ENCODE data around the gene FARS2.
A peak's percentile ranks its signal among the peaks of the same experiment; 100 is the strongest.

The FARS2 gene

DNA sequence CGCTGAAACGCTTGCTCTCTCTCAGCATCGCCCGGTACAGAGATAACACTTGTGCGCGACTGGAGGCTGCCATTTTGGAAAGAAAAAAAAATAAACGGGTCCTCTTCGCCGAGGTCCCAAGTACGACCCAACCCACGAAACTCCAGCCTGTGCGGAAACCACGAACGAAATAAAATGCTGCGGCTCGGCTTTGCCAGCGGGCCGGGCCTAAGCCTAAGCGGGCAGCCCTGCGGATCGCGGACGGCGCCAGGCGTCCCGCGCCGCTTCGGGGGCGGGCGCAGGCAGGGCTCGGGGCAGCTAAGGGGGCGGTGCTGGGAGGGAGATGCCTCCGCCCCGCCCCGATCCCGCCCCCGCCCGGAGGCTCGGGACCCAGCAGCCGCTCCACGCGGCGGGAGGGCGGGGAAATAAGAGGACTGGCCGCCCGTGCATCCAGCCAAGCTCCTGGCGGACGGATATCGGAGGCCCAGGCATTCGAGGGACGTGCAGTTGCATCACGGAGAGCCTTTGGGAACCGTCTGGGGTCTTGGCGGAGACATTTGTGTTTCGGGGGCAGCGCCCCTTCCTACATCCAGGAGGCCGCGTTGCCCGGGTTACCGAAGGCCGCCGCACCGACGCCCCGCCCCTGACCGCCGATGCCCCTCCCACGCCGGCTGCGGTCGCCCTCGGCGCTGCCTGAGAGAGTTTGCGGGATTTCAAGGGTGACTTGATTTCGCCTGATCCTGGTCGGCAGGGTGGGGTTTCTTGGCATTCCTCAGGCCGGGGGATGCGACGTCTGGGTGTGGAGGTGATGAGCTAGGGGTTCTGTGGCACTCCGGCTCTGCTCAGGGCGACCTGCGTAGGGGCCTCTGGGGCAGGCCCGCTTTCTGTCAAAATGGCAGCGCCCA lies at the start of gene FARS2, which contains the start of gene LYRM4:
TSS of gene FARS2 (plus strand) at position 853 of the 884 bp plus-strand sequence.
TSS of gene LYRM4 (minus strand) at position 290 of the 884 bp plus-strand sequence. CDS start at position 73, 217 bp downstream.
- TF ChIP-seq, protein P1, sequence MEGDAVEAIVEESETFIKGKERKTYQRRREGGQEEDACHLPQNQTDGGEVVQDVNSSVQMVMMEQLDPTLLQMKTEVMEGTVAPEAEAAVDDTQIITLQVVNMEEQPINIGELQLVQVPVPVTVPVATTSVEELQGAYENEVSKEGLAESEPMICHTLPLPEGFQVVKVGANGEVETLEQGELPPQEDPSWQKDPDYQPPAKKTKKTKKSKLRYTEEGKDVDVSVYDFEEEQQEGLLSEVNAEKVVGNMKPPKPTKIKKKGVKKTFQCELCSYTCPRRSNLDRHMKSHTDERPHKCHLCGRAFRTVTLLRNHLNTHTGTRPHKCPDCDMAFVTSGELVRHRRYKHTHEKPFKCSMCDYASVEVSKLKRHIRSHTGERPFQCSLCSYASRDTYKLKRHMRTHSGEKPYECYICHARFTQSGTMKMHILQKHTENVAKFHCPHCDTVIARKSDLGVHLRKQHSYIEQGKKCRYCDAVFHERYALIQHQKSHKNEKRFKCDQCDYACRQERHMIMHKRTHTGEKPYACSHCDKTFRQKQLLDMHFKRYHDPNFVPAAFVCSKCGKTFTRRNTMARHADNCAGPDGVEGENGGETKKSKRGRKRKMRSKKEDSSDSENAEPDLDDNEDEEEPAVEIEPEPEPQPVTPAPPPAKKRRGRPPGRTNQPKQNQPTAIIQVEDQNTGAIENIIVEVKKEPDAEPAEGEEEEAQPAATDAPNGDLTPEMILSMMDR (conservative IDR thresholded peaks at IDR 0.05; ENCODE audit: low read depth, low read length), result peak; percentile 38
- peak within 1 kb of the TSS; percentile 96 for H3K4me3 ChIP-seq (ENCODE audit: low read depth, low read length)
- DNase-seq (ENCODE audit: low read depth), result peak; percentile 88

DNA sequence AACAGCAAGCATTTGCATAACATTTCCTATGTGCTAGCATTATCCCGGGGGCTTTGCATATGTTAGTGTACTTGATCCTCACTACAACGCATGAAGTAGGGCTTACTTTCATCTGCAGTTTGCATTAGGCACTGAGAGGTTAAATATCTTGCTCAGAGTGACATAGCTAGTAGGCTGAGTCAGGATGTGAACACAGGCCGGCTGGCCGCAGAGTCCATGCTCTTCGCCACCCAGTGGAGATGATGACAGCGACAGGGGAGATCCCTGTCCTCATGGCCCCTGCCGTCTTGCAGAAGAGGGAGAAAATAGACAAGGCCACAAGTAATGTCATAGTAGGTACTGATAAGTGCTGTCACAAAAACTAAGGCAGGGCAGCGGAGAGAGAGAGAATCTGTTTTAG lies 47.5 kb upstream of the FARS2 start:
- DNase-seq (ENCODE audit: low read depth), result peak; percentile 81
- H3K4me3 ChIP-seq (ENCODE audit: low read depth, low read length), result no peak overlapping the region
- TF ChIP-seq, protein P1 (conservative IDR thresholded peaks at IDR 0.05; ENCODE audit: low read depth, low read length), result peak; percentile 63

DNA sequence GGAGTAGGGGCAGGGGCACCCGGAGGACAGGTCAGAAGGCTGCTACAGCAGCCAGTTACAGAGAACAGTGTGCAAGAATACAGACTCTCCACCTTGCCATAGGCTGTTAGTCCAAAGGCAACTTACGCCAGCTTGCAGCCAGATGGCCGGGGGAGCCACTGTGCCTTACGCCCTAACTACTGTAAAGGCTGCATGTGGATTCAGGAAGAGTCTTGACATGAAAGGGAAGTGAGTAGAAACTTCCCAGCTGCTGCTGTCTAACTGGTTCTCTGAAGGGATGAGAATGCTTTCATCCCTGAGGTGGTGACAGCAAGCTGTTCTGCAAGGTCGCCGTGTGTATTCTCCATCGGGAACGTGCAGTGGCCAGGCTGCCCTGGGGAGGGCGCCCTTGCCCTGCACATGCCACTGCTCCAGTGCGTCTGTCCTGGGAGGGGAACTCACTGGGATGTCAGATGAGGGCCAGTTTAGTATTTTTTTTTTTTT lies 46.7 kb upstream of the FARS2 start:
- H3K4me3 ChIP-seq (ENCODE audit: low read depth, low read length), result no peak overlapping the region
- peak; percentile 93 for DNase-seq (ENCODE audit: low read depth)
- TF ChIP-seq, protein P1 (conservative IDR thresholded peaks at IDR 0.05; ENCODE audit: low read depth, low read length), result peak; percentile 93

DNA sequence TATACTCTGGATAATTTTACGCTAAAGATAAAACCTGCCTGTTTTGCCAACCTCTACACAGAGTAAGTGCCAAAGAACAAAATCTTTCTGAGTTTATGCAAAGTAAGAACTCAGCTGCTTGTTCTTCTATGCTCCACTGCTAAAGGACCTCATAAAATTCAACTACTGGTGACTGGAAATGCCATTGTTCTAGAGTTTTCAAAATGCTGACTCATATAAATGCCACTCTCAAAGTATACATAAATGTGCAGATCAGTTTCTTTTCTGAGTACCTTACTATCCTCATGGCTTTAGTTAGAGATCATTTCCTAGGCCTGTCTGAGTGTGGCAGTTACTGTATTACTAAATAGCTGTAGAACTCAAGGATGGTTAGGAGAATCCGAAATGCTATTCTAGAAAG lies 46.2 kb upstream of the FARS2 start:
- TF ChIP-seq, protein P1 (conservative IDR thresholded peaks at IDR 0.05; ENCODE audit: low read depth, low read length), result no peak
- no peak for DNase-seq (ENCODE audit: low read depth)
- H3K4me3 ChIP-seq (ENCODE audit: low read depth, low read length), result no peak overlapping the region

DNA sequence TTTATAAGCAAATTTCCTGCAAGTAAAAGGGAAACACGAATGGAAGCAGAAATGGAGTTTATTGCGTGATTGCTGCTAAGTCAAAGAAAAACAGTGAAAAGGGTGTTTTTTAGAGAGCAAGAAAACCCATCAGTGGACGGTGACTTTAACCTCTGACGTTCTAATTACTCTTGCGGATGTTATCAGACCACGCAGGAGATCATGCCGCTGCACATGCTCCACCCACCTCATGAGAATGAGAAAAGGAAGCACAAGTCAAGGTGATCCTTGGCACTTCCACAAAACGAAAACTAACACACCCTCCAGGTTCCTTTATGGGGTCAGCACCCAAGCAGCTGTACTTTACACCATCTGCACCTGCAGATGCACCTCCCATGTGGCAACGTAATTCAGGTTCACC lies 45.5 kb upstream of the FARS2 start:
- DNase-seq (ENCODE audit: low read depth), result no peak
- TF ChIP-seq, protein P1 (conservative IDR thresholded peaks at IDR 0.05; ENCODE audit: low read depth, low read length), result no peak
- H3K4me3 ChIP-seq (ENCODE audit: low read depth, low read length), result no peak overlapping the region

DNA sequence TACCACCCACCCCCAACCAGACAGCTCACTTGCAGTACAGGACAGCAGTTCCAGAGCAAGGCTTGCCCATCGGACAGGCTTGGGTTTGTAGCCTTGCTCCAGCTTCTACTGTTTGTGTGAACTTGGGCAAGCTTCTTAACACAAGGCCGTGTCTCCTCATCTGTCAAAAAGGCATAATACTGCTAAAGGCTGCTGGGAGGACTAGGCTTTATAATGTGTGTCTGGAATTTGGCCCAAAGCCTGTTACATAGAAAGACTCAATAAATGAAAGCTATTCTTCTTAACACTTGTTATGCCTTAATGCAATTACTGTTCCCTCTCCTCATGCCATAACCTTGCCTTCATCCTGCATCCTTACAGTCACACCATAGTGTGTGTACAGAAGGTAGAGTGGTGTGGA lies 44.0 kb upstream of the FARS2 start:
- no peak for DNase-seq (ENCODE audit: low read depth)
- TF ChIP-seq, protein P1 (conservative IDR thresholded peaks at IDR 0.05; ENCODE audit: low read depth, low read length), result no peak
- no peak overlapping the region for H3K4me3 ChIP-seq (ENCODE audit: low read depth, low read length)
